ENCODE results near the gene CPM.

DNA sequence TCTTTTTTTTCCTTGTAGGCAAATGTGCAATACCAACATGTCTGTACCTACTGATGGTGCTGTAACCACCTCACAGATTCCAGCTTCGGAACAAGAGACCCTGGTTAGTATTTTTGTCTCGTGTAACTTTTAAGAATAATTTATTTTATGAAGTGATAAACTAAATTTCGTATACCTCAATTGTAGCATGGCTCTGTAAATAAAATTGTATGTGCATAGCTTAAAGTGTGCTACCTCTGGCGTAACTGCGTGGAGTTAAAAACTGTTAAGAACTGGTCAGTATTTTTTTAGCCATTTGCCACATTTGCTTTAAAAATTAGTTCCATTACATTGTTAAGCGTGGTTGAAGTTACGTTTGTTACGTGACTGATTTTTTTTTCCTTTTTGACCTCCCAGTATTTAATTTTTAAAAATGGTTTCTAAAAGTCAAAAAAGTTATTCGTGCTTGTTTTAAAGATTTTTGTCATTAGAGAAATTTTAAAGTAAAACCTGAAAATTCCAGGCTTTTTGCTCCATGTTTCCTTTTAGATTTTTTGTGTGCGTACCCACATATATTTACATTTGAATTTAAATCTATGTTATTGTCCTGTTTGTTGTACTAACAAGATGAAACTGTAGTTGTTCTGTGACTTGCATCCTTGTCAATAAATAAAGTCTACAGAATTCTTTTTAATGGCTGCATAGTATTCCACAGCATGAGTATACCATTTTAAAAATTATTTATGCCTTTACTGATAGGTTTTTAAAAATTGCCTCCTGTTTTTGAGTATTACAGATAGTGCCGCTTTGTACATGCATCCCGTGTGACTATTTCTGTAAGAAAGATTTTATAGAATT lies 123.6 kb downstream of the CPM start:
- no peak for TF ChIP-seq POLR2A (IDR thresholded peaks at IDR 0.05)
- TF ChIP-seq, protein P1, sequence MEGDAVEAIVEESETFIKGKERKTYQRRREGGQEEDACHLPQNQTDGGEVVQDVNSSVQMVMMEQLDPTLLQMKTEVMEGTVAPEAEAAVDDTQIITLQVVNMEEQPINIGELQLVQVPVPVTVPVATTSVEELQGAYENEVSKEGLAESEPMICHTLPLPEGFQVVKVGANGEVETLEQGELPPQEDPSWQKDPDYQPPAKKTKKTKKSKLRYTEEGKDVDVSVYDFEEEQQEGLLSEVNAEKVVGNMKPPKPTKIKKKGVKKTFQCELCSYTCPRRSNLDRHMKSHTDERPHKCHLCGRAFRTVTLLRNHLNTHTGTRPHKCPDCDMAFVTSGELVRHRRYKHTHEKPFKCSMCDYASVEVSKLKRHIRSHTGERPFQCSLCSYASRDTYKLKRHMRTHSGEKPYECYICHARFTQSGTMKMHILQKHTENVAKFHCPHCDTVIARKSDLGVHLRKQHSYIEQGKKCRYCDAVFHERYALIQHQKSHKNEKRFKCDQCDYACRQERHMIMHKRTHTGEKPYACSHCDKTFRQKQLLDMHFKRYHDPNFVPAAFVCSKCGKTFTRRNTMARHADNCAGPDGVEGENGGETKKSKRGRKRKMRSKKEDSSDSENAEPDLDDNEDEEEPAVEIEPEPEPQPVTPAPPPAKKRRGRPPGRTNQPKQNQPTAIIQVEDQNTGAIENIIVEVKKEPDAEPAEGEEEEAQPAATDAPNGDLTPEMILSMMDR (IDR thresholded peaks at IDR 0.05), result no peak
- no peak for TF ChIP-seq EP300 (IDR thresholded peaks at IDR 0.05)
